Nephron (organoid): ENCODE measurements around the gene WDFY4.

Experiments
- H3K27ac Mint-ChIP-seq, 3 experiments: 2 replicates each; pipeline ENCODE4 v1.8.0; 2020; ENCODE audit warnings: mixed read lengths in 3 of 3, mild to moderate bottlenecking in 2 of 3, moderate library complexity in 1 of 3
- H3K27me3 Mint-ChIP-seq: 2 replicates; pipeline ENCODE4 v1.8.0; 2021; ENCODE audit warnings: low read depth, mild to moderate bottlenecking, moderate library complexity, mixed read lengths
- H3K36me3 Mint-ChIP-seq: 2 replicates; pipeline ENCODE4 v1.8.0; 2020; ENCODE audit warnings: low read depth, mixed read lengths
- H3K4me1 Mint-ChIP-seq: 2 replicates; pipeline ENCODE4 v1.8.0; 2020; ENCODE audit warnings: mixed read lengths
- H3K4me3 Mint-ChIP-seq, 3 experiments: 2 replicates each; pipeline ENCODE4 v1.8.0; 2020; ENCODE audit warnings: mild to moderate bottlenecking in 3 of 3, mixed read lengths in 3 of 3, moderate library complexity in 2 of 3
- H3K9me3 Mint-ChIP-seq: 2 replicates; pipeline ENCODE4 v1.8.0; 2020; ENCODE audit warnings: mixed read lengths
- CTCF ChIP-seq, 3 experiments: fragments of 200-600 bp; sonication (generic); IDR thresholded peaks; one replicate each; pipeline ENCODE4 v1.5.0; 2021; ENCODE audit warnings: antibody characterized with exemption in 3 of 3; ENCODE audit not compliant: unreplicated experiment in 3 of 3

WDFY4 gene

GRCh38 chr10:48716416-48716815, 31.7 kb downstream of the WDFY4 start:
- no peaks in the 10 kb centered on the region for H3K4me1 Mint-ChIP-seq
- no peaks in the 10 kb centered on the region for H3K36me3 Mint-ChIP-seq
- H3K4me3 Mint-ChIP-seq = no peak overlapping the region
- no peak overlapping the region for H3K27ac Mint-ChIP-seq
- no peak for TF ChIP-seq CTCF (IDR thresholded peaks at IDR 0.05; ENCODE audit: unreplicated experiment in 3 of 3)
- peaks cover 3% of the 10 kb centered on the region for H3K27me3 Mint-ChIP-seq
- no peaks in the 10 kb centered on the region for H3K9me3 Mint-ChIP-seq

- Mint-ChIP-seq H3K4me1 (no peaks in the 10 kb centered on the region), H3K36me3 (no peaks in the 10 kb centered on the region), H3K27me3 (peaks cover 4% of the 10 kb centered on the region), H3K4me3 (no peak overlapping the region), H3K9me3 (no peaks in the 10 kb centered on the region), H3K27ac (no peak overlapping the region)
- TF ChIP-seq CTCF (IDR thresholded peaks at IDR 0.05; ENCODE audit: unreplicated experiment in 3 of 3) = no peak
Measured at GRCh38 chr10:48720611-48721010, 35.9 kb downstream of the WDFY4 start.

- Mint-ChIP-seq H3K27me3 (peaks cover 15% of the 10 kb centered on the region), H3K27ac (no peak overlapping the region), H3K9me3 (no peaks in the 10 kb centered on the region), H3K4me3 (no peak overlapping the region), H3K4me1 (no peaks in the 10 kb centered on the region), H3K36me3 (no peaks in the 10 kb centered on the region)
- TF ChIP-seq CTCF (IDR thresholded peaks at IDR 0.05; ENCODE audit: unreplicated experiment in 3 of 3) = no peak
Measured at GRCh38 chr10:48722153-48723145, 37.8 kb downstream of the WDFY4 start.

GRCh38 chr10:48724127-48724526, 39.5 kb downstream of the WDFY4 start:
- no peaks in the 10 kb centered on the region for H3K4me1 Mint-ChIP-seq
- H3K9me3 Mint-ChIP-seq = no peaks in the 10 kb centered on the region
- H3K27ac Mint-ChIP-seq = no peak overlapping the region
- H3K27me3 Mint-ChIP-seq = peaks cover 23% of the 10 kb centered on the region
- H3K36me3 Mint-ChIP-seq = no peaks in the 10 kb centered on the region
- TF ChIP-seq CTCF (IDR thresholded peaks at IDR 0.05; ENCODE audit: unreplicated experiment in 3 of 3) = no peak
- no peak overlapping the region for H3K4me3 Mint-ChIP-seq

- Mint-ChIP-seq H3K4me1 (no peaks in the 10 kb centered on the region), H3K27me3 (peaks cover 29% of the 10 kb centered on the region)
Measured at GRCh38 chr10:48725708-48726107, 41.0 kb downstream of the WDFY4 start.

More at GRCh38 chr10:48725708-48726107, 41.0 kb downstream of the WDFY4 start:
- no peak for TF ChIP-seq CTCF (IDR thresholded peaks at IDR 0.05; ENCODE audit: unreplicated experiment in 3 of 3)
- H3K36me3 Mint-ChIP-seq = no peaks in the 10 kb centered on the region
- no peaks in the 10 kb centered on the region for H3K9me3 Mint-ChIP-seq
- no peak overlapping the region for H3K4me3 Mint-ChIP-seq
- no peak overlapping the region for H3K27ac Mint-ChIP-seq
